Muscle of leg (tissue), 11 donors: ENCODE data around the gene LRP1B. TPM values are rescaled to one million over a fixed set of nuclear protein-coding genes. Genes with fewer than 3 reads are reported as not detected.

Experiments
- DNase-seq: peaks from one replicate; pipeline ENCODE4 v3.0.0; 2013
- H3K27ac ChIP-seq: one replicate; pipeline ENCODE4 v1.5.1; 2013; ENCODE audit warnings: mild to moderate bottlenecking, low read length, control low read depth
- H3K27me3 ChIP-seq: one replicate; pipeline ENCODE4 v1.6.1; 2013; ENCODE audit warnings: low read length; ENCODE audit not compliant: control insufficient read depth, insufficient read depth
- H3K36me3 ChIP-seq: one replicate; pipeline ENCODE4 v1.6.1; 2013; ENCODE audit warnings: low read length; ENCODE audit not compliant: control insufficient read depth, insufficient read depth
- H3K4me1 ChIP-seq: one replicate; pipeline ENCODE4 v1.6.1; 2013; ENCODE audit warnings: low read length; ENCODE audit not compliant: control insufficient read depth, insufficient read depth
- H3K4me3 ChIP-seq: one replicate; pipeline ENCODE4 v1.5.1; 2013; ENCODE audit warnings: low read length, control low read depth
- H3K9me3 ChIP-seq: replicated peaks from 2 replicates; pipeline ENCODE4 v1.6.1; 2013; ENCODE audit warnings: low read depth, low read length; ENCODE audit not compliant: control insufficient read depth
- WGBS: methylation state at CpG from one replicate; pipeline ENCODE4 v1.1.5; 2013; ENCODE audit warnings: missing lambda C conversion rate; ENCODE audit not compliant: insufficient coverage; 5-methylcytosine and 5-hydroxymethylcytosine counted together
- polyA plus RNA-seq, 8 donors: library from polyadenylated mRNA; unstranded; fragments of 120-200 nt; gene quantifications; one replicate each; pipeline versions ENCODE4 v1.2.1 to v1.2.3, GENCODE V29; 2013; ENCODE audit warnings: inconsistent platforms in 1 of 8, low replicate concordance in 1 of 8; ENCODE audit not compliant: insufficient read length in 8 of 8, insufficient read depth in 1 of 8
- total RNA-seq: library from RNA; stranded (reverse); fragments of 120-200 nt; gene quantifications from one replicate; pipeline ENCODE4 v1.2.4, GENCODE V29; 2013

Gene LRP1B
- total and polyA plus RNA-seq, 9 donors = 0.84 to 2.3 (median 1.4) TPM

DNA sequence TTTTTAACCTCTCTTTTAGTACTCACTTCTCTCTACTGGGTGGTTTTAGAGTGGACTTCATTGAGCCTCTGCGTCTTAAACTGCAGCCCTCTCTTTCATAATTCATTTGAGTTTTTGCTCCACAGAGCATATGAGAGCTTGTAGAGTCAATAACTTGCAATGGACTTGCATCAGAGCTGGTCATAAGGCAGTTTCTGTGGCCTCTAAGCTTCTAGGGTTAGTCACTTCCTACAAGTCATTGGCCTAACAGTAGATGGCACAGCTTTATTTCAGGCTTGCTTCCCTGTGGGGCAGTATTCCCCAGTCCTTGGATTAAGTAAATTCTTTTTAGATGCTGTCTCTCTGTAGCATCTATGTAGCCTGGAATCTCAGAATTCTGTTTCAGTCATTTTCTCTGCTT lies 1435.7 kb downstream of the LRP1B start:
- H3K27ac ChIP-seq = no peak overlapping the region
- no peaks in the 10 kb centered on the region for H3K9me3 ChIP-seq
- no peak overlapping the region for H3K4me3 ChIP-seq
- DNase-seq = no peak
- no peaks in the 10 kb centered on the region for H3K27me3 ChIP-seq
- no peaks in the 10 kb centered on the region for H3K4me1 ChIP-seq
- WGBS = no CpG with 5 or more reads among the region's 1 CpG
- H3K36me3 ChIP-seq = no peaks in the 10 kb centered on the region

DNA sequence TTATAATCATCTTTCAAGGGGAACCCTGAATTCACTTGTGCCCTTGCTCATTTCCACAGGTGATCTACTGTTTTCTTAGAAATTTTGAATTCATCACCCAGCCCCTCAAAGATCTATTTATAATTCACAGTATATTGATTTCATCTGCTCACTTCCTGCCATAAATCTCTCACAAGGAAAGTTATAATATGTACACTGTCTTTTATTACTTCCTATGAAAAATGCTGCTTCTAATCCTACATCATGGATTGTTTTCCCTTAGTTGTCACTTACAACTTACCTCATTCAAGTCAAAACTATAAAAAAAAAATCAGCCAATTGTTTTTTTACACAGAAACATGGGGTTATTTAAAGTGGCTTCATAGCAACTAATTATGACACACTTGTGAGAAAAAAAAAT lies 1443.0 kb downstream of the LRP1B start:
- no peak overlapping the region for H3K4me3 ChIP-seq
- no peaks in the 10 kb centered on the region for H3K36me3 ChIP-seq
- no peaks in the 10 kb centered on the region for H3K4me1 ChIP-seq
- DNase-seq = no peak
- H3K27ac ChIP-seq = no peak overlapping the region
- no peaks in the 10 kb centered on the region for H3K9me3 ChIP-seq
- no peaks in the 10 kb centered on the region for H3K27me3 ChIP-seq

DNA sequence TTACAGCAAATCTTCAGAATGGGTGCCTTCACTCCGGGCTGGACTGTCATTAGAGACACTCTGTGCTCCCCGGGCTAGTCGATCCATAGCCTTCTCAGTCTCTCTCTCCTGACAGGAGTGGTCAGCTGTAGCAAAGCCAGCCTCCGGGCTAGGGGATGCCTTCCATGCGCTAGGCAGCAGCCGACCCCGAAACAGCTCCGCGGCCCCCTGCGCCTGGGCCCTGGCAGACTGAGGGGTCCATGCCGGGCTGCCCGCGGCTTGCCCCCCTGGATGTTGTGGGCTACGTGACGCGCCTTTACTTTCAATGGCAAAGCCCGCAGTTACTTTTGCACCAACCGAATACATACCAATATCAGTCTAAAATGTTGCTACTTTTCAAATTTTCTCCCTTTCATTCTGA lies 1447.2 kb downstream of the LRP1B start:
- no peak for DNase-seq
- H3K4me3 ChIP-seq = no peak overlapping the region
- H3K36me3 ChIP-seq = no peaks in the 10 kb centered on the region
- H3K27ac ChIP-seq = no peak overlapping the region
- 90% methylated on average over 13 of the region's 18 CpGs for WGBS
- no peaks in the 10 kb centered on the region for H3K27me3 ChIP-seq
- no peaks in the 10 kb centered on the region for H3K9me3 ChIP-seq
- H3K4me1 ChIP-seq = no peaks in the 10 kb centered on the region

DNA sequence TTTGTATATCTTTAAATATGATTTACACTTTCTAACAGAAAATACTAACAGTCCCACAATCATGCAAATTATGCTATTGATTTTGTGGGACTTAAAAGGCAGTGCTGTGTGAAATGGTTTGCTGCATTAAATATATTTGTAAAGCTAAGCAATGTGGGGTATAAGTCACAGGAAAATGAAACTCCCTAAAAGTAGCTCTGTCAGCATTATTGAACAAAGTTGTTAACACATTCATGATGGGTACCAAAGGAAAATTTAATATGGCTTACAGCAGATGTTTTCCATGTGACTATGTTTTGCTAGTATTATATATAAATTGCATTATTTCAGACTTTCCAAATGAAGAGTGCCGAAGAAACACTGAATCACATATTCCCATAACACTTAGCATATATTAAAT lies 1450.0 kb downstream of the LRP1B start:
- no peak for DNase-seq
- Histone ChIP-seq H3K36me3 (no peaks in the 10 kb centered on the region), H3K27me3 (no peaks in the 10 kb centered on the region), H3K9me3 (no peaks in the 10 kb centered on the region), H3K27ac (no peak overlapping the region), H3K4me3 (no peak overlapping the region), H3K4me1 (no peaks in the 10 kb centered on the region)
- no CpG with 5 or more reads among the region's 1 CpG for WGBS

DNA sequence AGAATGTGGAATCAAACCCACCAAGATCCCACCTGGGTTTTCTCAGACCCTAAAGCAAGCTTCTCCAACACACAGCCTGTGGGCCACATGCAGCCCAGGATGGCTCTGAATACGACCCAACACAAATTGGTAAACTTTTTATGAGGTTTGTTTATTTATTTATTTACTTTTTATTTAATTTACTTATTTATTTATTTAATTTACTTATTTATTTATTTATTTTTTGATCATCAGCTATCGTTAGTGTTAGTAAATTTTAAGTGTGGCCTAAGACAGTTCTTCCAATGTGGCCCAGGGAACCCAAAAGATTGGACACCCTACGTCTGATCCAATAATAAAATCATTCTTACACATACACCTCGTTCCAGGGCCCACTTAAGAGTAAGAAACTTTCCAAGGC lies 1451.1 kb downstream of the LRP1B start:
- H3K27me3 ChIP-seq = no peaks in the 10 kb centered on the region
- WGBS = no CpG with 5 or more reads among the region's 4 CpGs
- no peak overlapping the region for H3K4me3 ChIP-seq
- H3K36me3 ChIP-seq = no peaks in the 10 kb centered on the region
- H3K4me1 ChIP-seq = no peaks in the 10 kb centered on the region
- no peak overlapping the region for H3K27ac ChIP-seq
- no peaks in the 10 kb centered on the region for H3K9me3 ChIP-seq
- DNase-seq = no peak

DNA sequence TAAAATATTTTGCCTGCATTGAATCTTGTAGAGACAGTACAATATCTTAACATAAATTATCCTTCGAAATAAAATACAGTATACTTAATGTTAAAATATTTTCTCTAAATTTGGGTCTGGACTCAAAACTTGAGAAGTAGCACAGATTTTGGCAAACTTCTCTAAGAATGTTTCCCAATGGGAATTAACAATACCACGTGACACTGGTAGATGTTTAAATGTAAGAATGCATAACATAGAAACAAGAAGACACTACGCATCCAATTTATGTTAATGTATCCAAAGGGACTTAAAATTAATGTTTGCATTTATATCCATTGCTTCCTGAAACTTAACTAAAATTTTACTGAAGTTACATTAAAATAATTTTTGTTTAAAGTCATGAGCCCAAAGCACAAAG lies 1460.9 kb downstream of the LRP1B start:
- peak; percentile 66 for DNase-seq
- WGBS = no CpG with 5 or more reads among the region's 3 CpGs
- no peak overlapping the region for H3K27ac ChIP-seq

DNA sequence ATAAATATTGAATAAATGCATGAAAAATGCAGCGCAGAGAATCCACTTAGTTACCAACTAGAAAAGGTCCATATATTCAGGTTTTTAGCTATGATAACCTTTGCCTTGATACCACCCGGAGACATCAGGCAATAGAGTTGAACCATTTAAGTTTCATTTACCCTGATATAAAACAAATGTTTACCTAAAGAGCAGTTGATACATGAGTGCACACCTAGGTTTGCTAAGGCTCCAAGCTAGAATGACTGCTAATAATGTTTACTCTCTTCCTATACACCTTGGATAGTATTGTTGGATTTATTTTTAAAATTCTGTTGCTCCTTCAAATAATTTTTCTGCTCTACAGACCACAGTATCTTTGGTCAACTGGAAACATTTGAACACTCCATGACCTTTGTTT lies 1463.6 kb downstream of the LRP1B start:
- Histone ChIP-seq H3K27ac (no peak overlapping the region), H3K36me3 (no peaks in the 10 kb centered on the region), H3K4me1 (no peaks in the 10 kb centered on the region), H3K9me3 (no peaks in the 10 kb centered on the region), H3K4me3 (no peak overlapping the region), H3K27me3 (no peaks in the 10 kb centered on the region)
- WGBS = no CpG with 5 or more reads among the region's 2 CpGs
- DNase-seq = no peak

More for the DNA sequence above, 1460.9 kb downstream of the LRP1B start:
- Histone ChIP-seq H3K4me3 (no peak overlapping the region), H3K36me3 (no peaks in the 10 kb centered on the region), H3K4me1 (no peaks in the 10 kb centered on the region), H3K9me3 (no peaks in the 10 kb centered on the region), H3K27me3 (no peaks in the 10 kb centered on the region)

DNA sequence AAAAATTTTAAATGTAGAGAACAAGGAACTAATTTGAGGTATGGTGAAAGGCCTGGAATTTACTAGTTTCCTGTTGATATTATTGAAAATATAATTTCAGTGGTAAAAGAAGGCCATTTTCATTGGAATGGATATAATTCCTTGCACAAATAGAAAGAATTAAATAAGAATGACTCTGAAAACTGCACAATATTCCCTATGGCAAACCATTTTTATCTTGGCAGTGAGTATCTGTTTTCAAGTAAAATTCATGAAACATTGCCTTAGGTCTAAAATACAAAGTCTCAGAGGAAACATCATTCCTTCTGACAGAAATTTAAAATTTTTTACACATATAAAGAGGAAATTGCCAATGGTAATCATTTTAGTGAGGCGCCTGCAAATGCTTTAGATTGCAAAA lies 1468.3 kb downstream of the LRP1B start:
- no peaks in the 10 kb centered on the region for H3K4me1 ChIP-seq
- peak; percentile 73 for DNase-seq
- no peak overlapping the region for H3K4me3 ChIP-seq
- H3K9me3 ChIP-seq = no peaks in the 10 kb centered on the region
- no peaks in the 10 kb centered on the region for H3K36me3 ChIP-seq
- no peaks in the 10 kb centered on the region for H3K27me3 ChIP-seq
- no CpG with 5 or more reads among the region's 1 CpG for WGBS
- H3K27ac ChIP-seq = no peak overlapping the region

DNA sequence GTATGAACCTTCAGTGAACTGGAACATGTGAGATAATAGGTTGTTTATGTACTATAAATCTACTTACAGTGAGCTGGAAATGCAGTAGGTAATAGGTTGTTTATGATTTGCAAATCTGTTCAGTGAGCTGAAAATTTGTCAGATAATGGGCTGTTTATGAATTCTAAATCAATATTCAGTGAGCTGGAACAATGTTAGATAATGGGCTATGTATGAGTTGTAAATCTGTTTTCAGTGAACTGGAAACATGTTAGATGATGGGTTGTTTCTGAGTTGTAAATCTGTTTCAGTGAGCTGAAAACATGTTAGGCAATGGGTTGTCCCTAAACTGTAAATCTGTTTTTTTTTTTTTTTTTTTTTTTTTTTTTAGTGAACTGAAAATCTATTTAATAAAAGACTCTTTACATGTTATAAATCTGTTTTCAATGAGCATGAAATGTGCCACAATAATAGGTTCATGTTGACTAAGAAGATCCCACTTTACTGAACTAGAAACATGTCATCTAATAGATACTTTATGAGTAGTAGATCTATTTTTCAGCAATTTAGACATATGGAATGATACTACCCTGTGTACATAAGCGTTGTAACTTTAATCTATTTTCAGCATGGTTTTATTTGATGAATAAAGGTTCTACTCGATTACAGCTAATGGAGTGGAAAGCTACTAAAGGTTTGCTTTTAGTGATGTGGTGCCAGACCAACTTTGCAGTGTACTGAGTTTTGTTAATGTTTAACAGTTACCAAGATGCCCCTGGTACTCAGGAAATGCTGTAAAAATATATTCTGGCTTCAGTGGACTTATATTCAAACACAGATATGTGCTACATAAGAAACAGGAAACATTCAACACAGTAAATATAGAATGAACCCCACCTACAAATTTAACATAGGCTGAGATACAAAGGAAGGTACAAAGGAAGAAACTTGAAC lies 1471.8 kb downstream of the LRP1B start:
- H3K4me3 ChIP-seq = no peak overlapping the region
- no peaks in the 10 kb centered on the region for H3K27me3 ChIP-seq
- H3K9me3 ChIP-seq = no peaks in the 10 kb centered on the region
- no peak for DNase-seq
- WGBS = 38% methylated on average over 1 of the region's 2 CpGs
- H3K27ac ChIP-seq = no peak overlapping the region
- H3K4me1 ChIP-seq = no peaks in the 10 kb centered on the region
- H3K36me3 ChIP-seq = no peaks in the 10 kb centered on the region

DNA sequence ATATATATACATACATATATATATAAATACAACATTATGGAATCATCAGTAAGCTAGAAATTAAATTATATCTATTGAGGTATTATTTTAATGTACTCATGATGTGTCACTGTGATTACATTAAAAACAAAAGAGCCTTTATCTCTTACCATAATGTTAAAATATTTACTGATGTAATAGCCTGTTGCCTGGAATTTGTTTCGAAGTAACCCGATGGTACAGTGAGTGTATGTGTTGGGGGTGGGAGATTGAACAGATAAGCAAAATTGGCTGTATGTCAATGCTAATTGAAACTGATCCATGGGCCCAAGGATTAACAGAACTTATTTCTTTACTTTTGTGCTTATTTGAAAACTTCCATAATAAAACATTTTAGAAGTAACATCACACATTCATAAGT lies 1473.2 kb downstream of the LRP1B start:
- 70% methylated on average over 2 of the region's 2 CpGs for WGBS

More for the DNA sequence above, 1473.2 kb downstream of the LRP1B start:
- no peaks in the 10 kb centered on the region for H3K9me3 ChIP-seq
- no peak overlapping the region for H3K4me3 ChIP-seq
- no peak for DNase-seq
- H3K27me3 ChIP-seq = no peaks in the 10 kb centered on the region
- H3K27ac ChIP-seq = no peak overlapping the region
- H3K36me3 ChIP-seq = no peaks in the 10 kb centered on the region
- no peaks in the 10 kb centered on the region for H3K4me1 ChIP-seq
